ENCODE data around the gene BICC1.

DNA sequence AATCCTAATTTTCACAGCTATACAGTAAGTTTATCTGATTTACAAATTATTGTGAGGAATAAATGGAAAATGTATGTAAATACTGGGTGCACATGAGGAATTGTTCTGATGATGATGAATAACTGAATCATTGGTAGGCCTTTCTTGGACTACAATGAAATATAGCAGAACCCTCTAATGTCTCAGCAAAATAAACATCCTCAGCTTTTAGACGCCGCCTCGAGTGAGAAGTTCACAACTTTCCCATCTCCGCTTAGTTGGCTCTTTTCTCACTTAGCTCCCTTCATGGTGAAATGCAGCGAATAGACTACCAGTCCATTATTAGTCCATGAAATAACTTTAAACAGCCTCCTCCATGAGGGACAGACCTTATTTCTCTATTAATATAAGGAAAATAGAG, 182.3 kb downstream of the BICC1 start:
- TF ChIP-seq POLR2A (IDR thresholded peaks at IDR 0.05) (no peak), POLR2AphosphoS5 (IDR thresholded peaks at IDR 0.05) (no peak), EP300 (IDR thresholded peaks at IDR 0.05) (no peak)
- TF ChIP-seq, protein P1, sequence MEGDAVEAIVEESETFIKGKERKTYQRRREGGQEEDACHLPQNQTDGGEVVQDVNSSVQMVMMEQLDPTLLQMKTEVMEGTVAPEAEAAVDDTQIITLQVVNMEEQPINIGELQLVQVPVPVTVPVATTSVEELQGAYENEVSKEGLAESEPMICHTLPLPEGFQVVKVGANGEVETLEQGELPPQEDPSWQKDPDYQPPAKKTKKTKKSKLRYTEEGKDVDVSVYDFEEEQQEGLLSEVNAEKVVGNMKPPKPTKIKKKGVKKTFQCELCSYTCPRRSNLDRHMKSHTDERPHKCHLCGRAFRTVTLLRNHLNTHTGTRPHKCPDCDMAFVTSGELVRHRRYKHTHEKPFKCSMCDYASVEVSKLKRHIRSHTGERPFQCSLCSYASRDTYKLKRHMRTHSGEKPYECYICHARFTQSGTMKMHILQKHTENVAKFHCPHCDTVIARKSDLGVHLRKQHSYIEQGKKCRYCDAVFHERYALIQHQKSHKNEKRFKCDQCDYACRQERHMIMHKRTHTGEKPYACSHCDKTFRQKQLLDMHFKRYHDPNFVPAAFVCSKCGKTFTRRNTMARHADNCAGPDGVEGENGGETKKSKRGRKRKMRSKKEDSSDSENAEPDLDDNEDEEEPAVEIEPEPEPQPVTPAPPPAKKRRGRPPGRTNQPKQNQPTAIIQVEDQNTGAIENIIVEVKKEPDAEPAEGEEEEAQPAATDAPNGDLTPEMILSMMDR (IDR thresholded peaks at IDR 0.05): no peak
